GM23338 (cell line): Measurements from ENCODE around the gene NR3C1. TPM values are rescaled to one million over a fixed set of nuclear protein-coding genes. Genes with fewer than 3 reads are reported as not detected.

Source experiments
- ATAC-seq: fragments of 200-7000 bp; cut with Tn5 transposase; 3 replicates; pipeline ENCODE4 v1.9.1; 2020
- DNase-seq: peaks from one replicate; pipeline ENCODE4 v3.0.0-alpha.2; 2015; ENCODE audit warnings: low spot score
- H2AFZ ChIP-seq: fragments of 200-600 bp; sonication (generic); 2 replicates; pipeline ENCODE4 v1.8.0; 2016; ENCODE audit warnings: antibody characterized with exemption, mild to moderate bottlenecking, moderate library complexity
- H3F3A ChIP-seq: fragments of 200-600 bp; sonication (generic); replicated peaks from 2 replicates; pipeline ENCODE4 v1.8.0; 2017; ENCODE audit warnings: antibody characterized with exemption, mixed run types, low read depth
- H3K27ac ChIP-seq: fragments of 200-600 bp; sonication (generic); 2 replicates; pipeline ENCODE4 v1.6.1; 2016; ENCODE audit warnings: low read depth
- H3K27me3 ChIP-seq: fragments of 200-600 bp; sonication (generic); 2 replicates; pipeline ENCODE4 v1.8.0; 2016; ENCODE audit warnings: mild to moderate bottlenecking, mixed run types, moderate library complexity; ENCODE audit not compliant: insufficient read depth
- H3K36me3 ChIP-seq: fragments of 200-600 bp; sonication (generic); 2 replicates; pipeline ENCODE4 v1.8.0; 2016; ENCODE audit warnings: mild to moderate bottlenecking; ENCODE audit not compliant: insufficient read depth
- H3K4me1 ChIP-seq: fragments of 200-600 bp; sonication (generic); 2 replicates; pipeline ENCODE4 v1.8.0; 2016; ENCODE audit warnings: mild to moderate bottlenecking, moderate library complexity; ENCODE audit not compliant: insufficient read depth
- H3K4me2 ChIP-seq: fragments of 200-600 bp; sonication (generic); 2 replicates; pipeline ENCODE4 v1.7.1; 2017; ENCODE audit warnings: mixed run types
- H3K4me3 ChIP-seq: fragments of 200-600 bp; sonication (generic); 2 replicates; pipeline ENCODE4 v1.6.1; 2016; ENCODE audit warnings: mixed run types
- H3K79me2 ChIP-seq: fragments of 200-600 bp; sonication (generic); replicated peaks from 2 replicates; pipeline ENCODE4 v1.8.0; 2017; ENCODE audit warnings: mild to moderate bottlenecking; ENCODE audit not compliant: insufficient read depth
- H3K9me2 ChIP-seq: fragments of 200-600 bp; sonication (generic); 2 replicates; pipeline ENCODE4 v1.8.0; 2017; ENCODE audit not compliant: insufficient read depth
- H4K20me1 ChIP-seq: fragments of 200-600 bp; sonication (generic); replicated peaks from 2 replicates; pipeline ENCODE4 v1.8.0; 2017; ENCODE audit warnings: mild to moderate bottlenecking; ENCODE audit not compliant: insufficient read depth
- H3K27ac Mint-ChIP-seq: 2 replicates; pipeline ENCODE4 v1.8.0; 2020; ENCODE audit warnings: inconsistent platforms, mild to moderate bottlenecking, moderate library complexity, mixed read lengths
- H3K27me3 Mint-ChIP-seq: 3 replicates; pipeline ENCODE4 v1.8.0; 2022; ENCODE audit warnings: low read depth, mild to moderate bottlenecking, moderate library complexity, mixed read lengths, inconsistent platforms; ENCODE audit not compliant: insufficient read depth, poor library complexity
- H3K36me3 Mint-ChIP-seq: 3 replicates; pipeline ENCODE4 v1.8.0; 2021; ENCODE audit warnings: low read depth, mild to moderate bottlenecking, inconsistent platforms, moderate library complexity, mixed read lengths
- H3K4me1 Mint-ChIP-seq: 3 replicates; pipeline ENCODE4 v1.8.0; 2020; ENCODE audit warnings: mild to moderate bottlenecking, inconsistent platforms, mixed read lengths
- H3K4me3 Mint-ChIP-seq: 3 replicates; pipeline ENCODE4 v1.8.0; 2021; ENCODE audit warnings: moderate library complexity, mild to moderate bottlenecking, inconsistent platforms, mixed read lengths
- H3K9me3 Mint-ChIP-seq: 3 replicates; pipeline ENCODE4 v1.8.0; 2020; ENCODE audit warnings: moderate library complexity, mild to moderate bottlenecking, inconsistent platforms, mixed read lengths
- CREB1 ChIP-seq: fragments of 250-450 bp; sonication (Bioruptor Pico); IDR thresholded peaks from 2 replicates; pipeline ENCODE4 v1.5.0; 2020; ENCODE audit warnings: low read depth, mild to moderate bottlenecking, moderate library complexity
- EZH2 ChIP-seq: fragments of 200-600 bp; sonication (generic); IDR thresholded peaks from one replicate; pipeline ENCODE4 v1.8.0; 2017; ENCODE audit warnings: antibody characterized with exemption, mild to moderate bottlenecking, low read depth; ENCODE audit not compliant: unreplicated experiment
- EZH2phosphoT487 ChIP-seq: fragments of 200-600 bp; sonication (generic); IDR thresholded peaks from one replicate; pipeline ENCODE4 v1.8.1; 2018; ENCODE audit warnings: antibody characterized with exemption; ENCODE audit not compliant: unreplicated experiment
- NANOG ChIP-seq: IDR thresholded peaks from 2 replicates; pipeline ENCODE4 v1.6.1; 2016; ENCODE audit warnings: antibody characterized with exemption, borderline replicate concordance
- POLR2AphosphoS5 ChIP-seq: IDR thresholded peaks from 2 replicates; pipeline ENCODE4 v1.6.1; 2016; ENCODE audit warnings: antibody characterized with exemption, low read depth
- STAT1 ChIP-seq: IDR thresholded peaks from one replicate; pipeline ENCODE4 v1.6.1; 2016; ENCODE audit warnings: antibody characterized with exemption; ENCODE audit not compliant: unreplicated experiment
- ZNF114 ChIP-seq: fragments of 250-450 bp; sonication (Bioruptor Pico); IDR thresholded peaks from 2 replicates; pipeline ENCODE4 v1.5.0; 2020; ENCODE audit warnings: mild to moderate bottlenecking, moderate library complexity
- polyA plus RNA-seq: library from polyadenylated mRNA; unstranded; fragments of >200 nt; fragmentation: Nextera tagmentation; extraction: Ambion mirVana; gene quantifications from 2 replicates; pipeline ENCODE4 v1.2.1, GENCODE V29; 2016
- total RNA-seq: library from RNA; depleted of rRNA; stranded (reverse); fragments of >200 nt; shearing (Covaris generic); gene quantifications from 2 replicates; pipeline ENCODE4 v1.2.3, GENCODE V29; 2014
- TF ChIP-seq, protein P1 (sequence below): fragments of 250-450 bp; sonication (Bioruptor Pico); IDR thresholded peaks from 2 replicates; pipeline ENCODE4 v1.5.0; 2020; ENCODE audit warnings: mild to moderate bottlenecking, moderate library complexity
- TF ChIP-seq, protein P2 (sequence below), 2 experiments: fragments of 200-600 bp in 1 of 2; sonication (generic) in 1 of 2; conservative IDR thresholded peaks; 2 replicates each; pipeline versions ENCODE4 v1.5.1 to v1.6.1; 2016 to 2017; ENCODE audit warnings: antibody characterized with exemption in 2 of 2, low read depth in 2 of 2, mild to moderate bottlenecking in 2 of 2, moderate library complexity in 1 of 2

The NR3C1 gene
- total and polyA plus RNA-seq, 2 experiments from 2014 or later: 1.2 to 4.6 TPM

DNA sequence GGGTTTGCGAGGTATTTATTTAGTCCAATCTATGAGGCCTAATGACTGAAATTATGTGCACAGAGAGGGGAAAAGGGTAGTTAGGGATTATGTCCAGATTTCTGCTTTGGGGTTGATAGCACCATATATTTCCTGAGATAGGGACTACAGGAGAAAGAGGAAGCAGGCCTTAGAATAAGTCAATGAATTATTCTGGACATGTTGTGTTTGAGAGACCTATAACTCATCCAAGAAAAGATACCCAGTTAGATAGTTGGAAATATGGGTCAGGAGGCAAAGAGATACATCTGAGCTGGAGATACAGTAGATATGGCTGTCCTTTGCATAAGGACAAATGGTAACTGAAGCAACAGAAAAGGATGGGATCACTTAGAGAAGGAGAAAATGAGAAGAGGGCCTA is 53.1 kb downstream of the NR3C1 start:
- H2AFZ ChIP-seq: no peak overlapping the region
- no peaks in the 10 kb centered on the region for H3K27me3 Mint-ChIP-seq
- no peaks in the 10 kb centered on the region for H3K36me3 ChIP-seq
- no peaks in the 10 kb centered on the region for H3K79me2 ChIP-seq
- H3K27me3 ChIP-seq: no peaks in the 10 kb centered on the region
- H3K9me3 Mint-ChIP-seq: no peaks in the 10 kb centered on the region
- no peak for ATAC-seq
- TF ChIP-seq, protein P1, sequence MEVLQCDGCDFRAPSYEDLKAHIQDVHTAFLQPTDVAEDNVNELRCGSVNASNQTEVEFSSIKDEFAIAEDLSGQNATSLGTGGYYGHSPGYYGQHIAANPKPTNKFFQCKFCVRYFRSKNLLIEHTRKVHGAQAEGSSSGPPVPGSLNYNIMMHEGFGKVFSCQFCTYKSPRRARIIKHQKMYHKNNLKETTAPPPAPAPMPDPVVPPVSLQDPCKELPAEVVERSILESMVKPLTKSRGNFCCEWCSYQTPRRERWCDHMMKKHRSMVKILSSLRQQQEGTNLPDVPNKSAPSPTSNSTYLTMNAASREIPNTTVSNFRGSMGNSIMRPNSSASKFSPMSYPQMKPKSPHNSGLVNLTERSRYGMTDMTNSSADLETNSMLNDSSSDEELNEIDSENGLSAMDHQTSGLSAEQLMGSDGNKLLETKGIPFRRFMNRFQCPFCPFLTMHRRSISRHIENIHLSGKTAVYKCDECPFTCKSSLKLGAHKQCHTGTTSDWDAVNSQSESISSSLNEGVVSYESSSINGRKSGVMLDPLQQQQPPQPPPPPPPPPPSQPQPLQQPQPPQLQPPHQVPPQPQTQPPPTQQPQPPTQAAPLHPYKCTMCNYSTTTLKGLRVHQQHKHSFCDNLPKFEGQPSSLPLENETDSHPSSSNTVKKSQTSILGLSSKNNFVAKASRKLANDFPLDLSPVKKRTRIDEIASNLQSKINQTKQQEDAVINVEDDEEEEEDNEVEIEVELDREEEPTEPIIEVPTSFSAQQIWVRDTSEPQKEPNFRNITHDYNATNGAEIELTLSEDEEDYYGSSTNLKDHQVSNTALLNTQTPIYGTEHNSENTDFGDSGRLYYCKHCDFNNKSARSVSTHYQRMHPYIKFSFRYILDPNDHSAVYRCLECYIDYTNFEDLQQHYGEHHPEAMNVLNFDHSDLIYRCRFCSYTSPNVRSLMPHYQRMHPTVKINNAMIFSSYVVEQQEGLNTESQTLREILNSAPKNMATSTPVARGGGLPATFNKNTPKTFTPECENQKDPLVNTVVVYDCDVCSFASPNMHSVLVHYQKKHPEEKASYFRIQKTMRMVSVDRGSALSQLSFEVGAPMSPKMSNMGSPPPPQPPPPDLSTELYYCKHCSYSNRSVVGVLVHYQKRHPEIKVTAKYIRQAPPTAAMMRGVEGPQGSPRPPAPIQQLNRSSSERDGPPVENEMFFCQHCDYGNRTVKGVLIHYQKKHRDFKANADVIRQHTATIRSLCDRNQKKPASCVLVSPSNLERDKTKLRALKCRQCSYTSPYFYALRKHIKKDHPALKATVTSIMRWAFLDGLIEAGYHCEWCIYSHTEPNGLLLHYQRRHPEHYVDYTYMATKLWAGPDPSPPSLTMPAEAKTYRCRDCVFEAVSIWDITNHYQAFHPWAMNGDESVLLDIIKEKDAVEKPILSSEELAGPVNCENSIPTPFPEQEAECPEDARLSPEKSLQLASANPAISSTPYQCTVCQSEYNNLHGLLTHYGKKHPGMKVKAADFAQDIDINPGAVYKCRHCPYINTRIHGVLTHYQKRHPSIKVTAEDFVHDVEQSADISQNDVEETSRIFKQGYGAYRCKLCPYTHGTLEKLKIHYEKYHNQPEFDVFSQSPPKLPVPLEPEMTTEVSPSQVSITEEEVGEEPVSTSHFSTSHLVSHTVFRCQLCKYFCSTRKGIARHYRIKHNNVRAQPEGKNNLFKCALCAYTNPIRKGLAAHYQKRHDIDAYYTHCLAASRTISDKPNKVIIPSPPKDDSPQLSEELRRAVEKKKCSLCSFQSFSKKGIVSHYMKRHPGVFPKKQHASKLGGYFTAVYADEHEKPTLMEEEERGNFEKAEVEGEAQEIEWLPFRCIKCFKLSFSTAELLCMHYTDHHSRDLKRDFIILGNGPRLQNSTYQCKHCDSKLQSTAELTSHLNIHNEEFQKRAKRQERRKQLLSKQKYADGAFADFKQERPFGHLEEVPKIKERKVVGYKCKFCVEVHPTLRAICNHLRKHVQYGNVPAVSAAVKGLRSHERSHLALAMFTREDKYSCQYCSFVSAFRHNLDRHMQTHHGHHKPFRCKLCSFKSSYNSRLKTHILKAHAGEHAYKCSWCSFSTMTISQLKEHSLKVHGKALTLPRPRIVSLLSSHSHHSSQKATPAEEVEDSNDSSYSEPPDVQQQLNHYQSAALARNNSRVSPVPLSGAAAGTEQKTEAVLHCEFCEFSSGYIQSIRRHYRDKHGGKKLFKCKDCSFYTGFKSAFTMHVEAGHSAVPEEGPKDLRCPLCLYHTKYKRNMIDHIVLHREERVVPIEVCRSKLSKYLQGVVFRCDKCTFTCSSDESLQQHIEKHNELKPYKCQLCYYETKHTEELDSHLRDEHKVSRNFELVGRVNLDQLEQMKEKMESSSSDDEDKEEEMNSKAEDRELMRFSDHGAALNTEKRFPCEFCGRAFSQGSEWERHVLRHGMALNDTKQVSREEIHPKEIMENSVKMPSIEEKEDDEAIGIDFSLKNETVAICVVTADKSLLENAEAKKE: no peak
- TF ChIP-seq ZNF114 (CRISPR knock-in tag): no peak
- H3K4me3 ChIP-seq: no peak overlapping the region
- no peaks in the 10 kb centered on the region for H3K36me3 Mint-ChIP-seq
- no peaks in the 10 kb centered on the region for H3F3A ChIP-seq
- no peak overlapping the region for H3K4me2 ChIP-seq
- no peak for DNase-seq
- no peak overlapping the region for H3K27ac ChIP-seq
- H3K4me1 ChIP-seq: no peaks in the 10 kb centered on the region
- no peaks in the 10 kb centered on the region; the same call in 1 of the 2 replicates for H3K9me2 ChIP-seq
- no peaks in the 10 kb centered on the region for H4K20me1 ChIP-seq
- H3K4me1 Mint-ChIP-seq: peaks cover 4% of the 10 kb centered on the region; the same call in 2 of the 3 replicates
- no peak overlapping the region for H3K4me3 Mint-ChIP-seq
- H3K27ac Mint-ChIP-seq: no peak overlapping the region

DNA sequence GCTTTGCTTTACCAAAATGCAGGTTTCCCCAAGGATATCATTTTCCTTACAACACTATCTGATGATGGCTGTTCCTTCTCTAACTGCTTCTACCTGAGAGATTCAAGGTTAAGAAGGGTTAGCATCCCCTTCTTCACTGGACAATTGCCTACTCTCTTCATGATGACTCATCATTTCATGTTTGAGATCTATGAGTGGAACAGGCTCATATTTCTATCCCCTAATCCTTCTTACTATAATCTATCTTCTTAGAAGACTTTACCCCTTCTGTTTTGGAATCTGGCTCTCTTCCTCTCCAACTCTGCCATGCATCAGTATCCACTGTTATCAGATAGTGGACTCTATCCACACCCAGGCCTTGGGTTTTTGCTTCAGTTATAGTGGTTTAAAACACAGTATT is 54.3 kb downstream of the NR3C1 start:
- H3K36me3 Mint-ChIP-seq: no peaks in the 10 kb centered on the region
- Histone ChIP-seq H3F3A (no peaks in the 10 kb centered on the region), H3K27ac (no peak overlapping the region), H3K4me2 (no peak overlapping the region), H4K20me1 (no peaks in the 10 kb centered on the region), H3K27me3 (no peaks in the 10 kb centered on the region), H3K9me2 (no peaks in the 10 kb centered on the region; the same call in 1 of the 2 replicates), H3K79me2 (no peaks in the 10 kb centered on the region), H2AFZ (no peak overlapping the region), H3K36me3 (no peaks in the 10 kb centered on the region), H3K4me1 (no peaks in the 10 kb centered on the region), H3K4me3 (no peak overlapping the region)
- H3K27ac Mint-ChIP-seq: no peak overlapping the region
- H3K4me3 Mint-ChIP-seq: no peak overlapping the region
- DNase-seq (no peak), ATAC-seq (no peak)
- H3K9me3 Mint-ChIP-seq: no peaks in the 10 kb centered on the region
- peaks cover 4% of the 10 kb centered on the region; the same call in 2 of the 3 replicates for H3K4me1 Mint-ChIP-seq
- no peaks in the 10 kb centered on the region for H3K27me3 Mint-ChIP-seq
- TF ChIP-seq, protein P2, sequence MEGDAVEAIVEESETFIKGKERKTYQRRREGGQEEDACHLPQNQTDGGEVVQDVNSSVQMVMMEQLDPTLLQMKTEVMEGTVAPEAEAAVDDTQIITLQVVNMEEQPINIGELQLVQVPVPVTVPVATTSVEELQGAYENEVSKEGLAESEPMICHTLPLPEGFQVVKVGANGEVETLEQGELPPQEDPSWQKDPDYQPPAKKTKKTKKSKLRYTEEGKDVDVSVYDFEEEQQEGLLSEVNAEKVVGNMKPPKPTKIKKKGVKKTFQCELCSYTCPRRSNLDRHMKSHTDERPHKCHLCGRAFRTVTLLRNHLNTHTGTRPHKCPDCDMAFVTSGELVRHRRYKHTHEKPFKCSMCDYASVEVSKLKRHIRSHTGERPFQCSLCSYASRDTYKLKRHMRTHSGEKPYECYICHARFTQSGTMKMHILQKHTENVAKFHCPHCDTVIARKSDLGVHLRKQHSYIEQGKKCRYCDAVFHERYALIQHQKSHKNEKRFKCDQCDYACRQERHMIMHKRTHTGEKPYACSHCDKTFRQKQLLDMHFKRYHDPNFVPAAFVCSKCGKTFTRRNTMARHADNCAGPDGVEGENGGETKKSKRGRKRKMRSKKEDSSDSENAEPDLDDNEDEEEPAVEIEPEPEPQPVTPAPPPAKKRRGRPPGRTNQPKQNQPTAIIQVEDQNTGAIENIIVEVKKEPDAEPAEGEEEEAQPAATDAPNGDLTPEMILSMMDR (conservative IDR thresholded peaks at IDR 0.05; ENCODE audit: low read depth in 2 of 2): no peak
- TF ChIP-seq CREB1 (CRISPR knock-in tag): no peak
- TF ChIP-seq STAT1: no peak
- TF ChIP-seq EZH2phosphoT487: no peak
- no peak for TF ChIP-seq NANOG
- no peak for TF ChIP-seq POLR2AphosphoS5
- TF ChIP-seq EZH2: no peak
